NK-92 (cell line): ENCODE measurements around the gene CCNJ.
"Not testable (repeated sequence)": the region's sequence is repeated elsewhere in the genome, so short reads cannot be mapped to it uniquely, and the experiment has no call there.

Source experiments
- DNase-seq: peaks from one replicate; lab custom pipeline; 2025; ENCODE audit not compliant: unreplicated experiment; lab: John Stamatoyannopoulos, UW

Gene CCNJ, protein sequence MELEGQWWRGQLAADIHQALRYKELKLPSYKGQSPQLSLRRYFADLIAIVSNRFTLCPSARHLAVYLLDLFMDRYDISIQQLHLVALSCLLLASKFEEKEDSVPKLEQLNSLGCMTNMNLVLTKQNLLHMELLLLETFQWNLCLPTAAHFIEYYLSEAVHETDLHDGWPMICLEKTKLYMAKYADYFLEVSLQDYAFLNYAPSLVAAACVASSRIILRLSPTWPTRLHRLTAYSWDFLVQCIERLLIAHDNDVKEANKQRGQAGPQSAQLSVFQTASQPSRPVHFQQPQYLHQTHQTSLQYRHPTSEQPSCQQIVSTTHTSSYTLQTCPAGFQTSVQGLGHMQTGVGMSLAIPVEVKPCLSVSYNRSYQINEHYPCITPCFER

DNA sequence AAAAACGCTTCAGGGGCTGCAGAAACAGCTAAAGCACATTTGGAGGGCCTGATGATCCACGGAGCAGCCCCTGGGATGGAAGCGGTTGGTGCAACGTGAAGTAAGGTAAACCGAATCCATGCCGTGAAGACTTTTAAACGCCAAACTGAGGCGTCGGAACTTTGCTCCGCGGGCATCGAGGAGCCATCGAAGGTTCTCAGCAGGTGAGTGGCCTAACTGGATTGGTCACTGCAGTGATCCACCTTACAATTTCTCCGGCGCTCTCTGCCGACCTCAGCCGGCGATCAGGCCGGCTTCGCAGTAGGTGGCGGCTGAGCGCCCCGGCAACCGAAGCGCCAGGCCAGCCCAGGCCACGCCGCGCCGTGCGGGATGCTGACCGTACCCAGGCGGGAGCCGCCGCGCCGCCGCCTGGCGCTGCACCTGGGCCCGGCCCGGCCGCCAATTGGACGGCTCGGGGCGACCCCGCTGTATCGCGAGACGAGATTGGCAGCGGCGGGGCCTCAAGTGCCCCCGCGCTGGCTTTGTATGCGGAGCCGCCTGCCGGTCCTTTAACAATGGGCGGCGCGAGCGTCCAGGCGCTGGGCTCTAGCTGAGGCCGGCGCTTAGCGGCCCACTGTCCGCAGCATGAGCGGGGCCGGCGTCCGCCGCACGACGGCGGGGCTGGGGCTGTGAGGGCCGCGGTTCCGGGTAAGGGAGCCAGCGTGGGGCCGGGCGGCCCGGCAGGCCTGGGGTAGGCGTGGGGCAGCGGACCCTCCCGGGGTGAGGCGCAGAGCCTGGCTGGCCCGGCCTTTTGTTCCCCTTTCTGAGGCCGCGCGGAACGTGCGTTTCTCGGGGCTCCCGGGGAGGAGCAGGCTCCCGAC is at the start of gene CCNJ:
Gene CCNJ, plus strand, starts transcription at position 551 of the 860 bp plus-strand sequence. CDS start 811 bp downstream, outside the sequence.
- no peak for DNase-seq

DNA sequence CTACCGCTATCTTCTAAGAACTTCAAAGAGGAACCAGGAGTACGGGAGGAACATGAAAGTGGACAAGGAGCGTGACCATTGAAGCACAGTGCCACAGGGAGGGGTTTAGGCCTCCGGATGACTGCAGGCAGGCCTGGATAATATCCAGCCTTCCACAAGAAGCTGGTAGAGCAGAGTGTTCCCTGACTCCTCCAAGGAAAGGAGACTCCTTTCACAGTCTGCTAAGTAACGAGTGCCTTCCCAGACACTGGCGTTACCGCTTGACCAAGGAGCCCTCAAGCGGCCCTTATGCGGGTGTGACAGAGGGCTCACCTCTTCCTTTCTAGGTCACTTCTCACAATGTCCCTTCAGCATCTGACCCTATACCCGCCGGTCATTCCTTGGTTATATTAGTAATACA is 49.0 kb upstream of the CCNJ start:
- DNase-seq, result not testable (repeated sequence)

DNA sequence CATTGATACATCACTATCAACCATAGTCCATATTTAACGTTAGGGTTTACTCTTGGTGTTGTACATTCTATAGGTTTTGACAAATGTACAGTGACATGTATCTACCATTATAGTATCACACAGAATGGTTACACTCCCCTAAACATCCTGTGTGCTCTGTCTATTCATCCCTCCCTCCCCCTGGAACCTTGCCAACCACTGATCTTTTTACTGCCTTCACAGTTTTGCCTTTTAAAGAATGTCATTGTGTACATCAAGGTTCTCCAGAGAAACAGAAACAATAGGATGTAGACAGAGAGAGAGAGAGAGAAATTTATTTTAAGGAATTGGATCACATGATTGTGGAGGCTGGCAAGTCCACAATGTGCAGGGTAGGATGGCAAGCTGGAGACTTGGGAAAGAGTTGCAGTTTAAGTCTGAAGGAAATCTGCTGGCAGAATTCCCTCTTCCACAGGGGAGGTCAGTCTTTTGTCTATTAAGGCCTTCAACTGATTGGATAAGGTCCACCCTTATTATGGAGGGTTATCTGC is 45.1 kb upstream of the CCNJ start:
- no peak for DNase-seq

DNA sequence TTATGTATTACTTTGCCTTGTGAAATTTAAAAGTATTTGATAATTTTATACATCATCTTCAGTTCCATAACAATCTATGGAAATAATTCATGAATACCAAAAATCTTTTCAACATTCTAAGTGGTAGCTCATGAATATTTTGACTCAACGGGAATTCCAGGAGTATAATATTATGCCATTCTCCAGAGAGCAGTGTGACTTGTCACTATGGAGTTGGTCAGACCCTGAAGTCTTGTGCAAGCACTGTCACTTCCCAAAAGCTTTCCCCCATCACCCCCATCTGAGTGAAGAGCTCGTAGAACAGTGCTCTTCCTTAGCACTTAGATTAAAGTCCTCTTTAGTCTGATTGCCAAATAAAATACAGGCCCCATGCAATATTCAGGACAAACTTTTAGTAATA is 29.4 kb upstream of the CCNJ start:
- DNase-seq, result no peak

DNA sequence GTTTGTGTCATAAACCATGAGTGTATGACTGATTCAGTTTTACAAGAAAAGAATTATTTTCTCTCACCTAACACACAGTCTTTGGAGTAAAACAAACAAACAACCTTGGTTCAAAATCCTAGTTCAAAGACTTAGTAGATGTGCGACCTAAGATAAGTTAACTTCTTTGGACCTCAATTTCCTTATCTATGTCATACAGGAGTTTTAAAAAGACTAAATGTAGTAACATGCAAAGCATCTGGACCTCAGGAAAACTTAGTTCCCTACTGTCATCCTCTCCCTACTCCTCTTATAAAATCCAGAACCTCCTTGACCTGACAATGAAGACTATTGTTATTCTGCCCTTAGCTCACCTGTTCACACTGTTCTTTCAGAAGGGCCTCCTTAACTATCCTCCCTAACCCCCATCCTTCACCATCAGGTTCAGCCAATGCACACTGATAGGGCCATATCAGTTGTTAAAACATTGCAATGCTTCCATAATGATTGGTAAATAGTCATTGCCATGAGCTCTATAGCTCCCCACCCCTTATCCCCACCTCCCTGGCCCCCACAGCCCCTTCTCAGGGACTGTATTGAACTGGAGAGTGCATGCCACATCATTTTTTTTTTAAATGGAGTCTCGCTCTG is 28.8 kb upstream of the CCNJ start:
- no peak for DNase-seq

DNA sequence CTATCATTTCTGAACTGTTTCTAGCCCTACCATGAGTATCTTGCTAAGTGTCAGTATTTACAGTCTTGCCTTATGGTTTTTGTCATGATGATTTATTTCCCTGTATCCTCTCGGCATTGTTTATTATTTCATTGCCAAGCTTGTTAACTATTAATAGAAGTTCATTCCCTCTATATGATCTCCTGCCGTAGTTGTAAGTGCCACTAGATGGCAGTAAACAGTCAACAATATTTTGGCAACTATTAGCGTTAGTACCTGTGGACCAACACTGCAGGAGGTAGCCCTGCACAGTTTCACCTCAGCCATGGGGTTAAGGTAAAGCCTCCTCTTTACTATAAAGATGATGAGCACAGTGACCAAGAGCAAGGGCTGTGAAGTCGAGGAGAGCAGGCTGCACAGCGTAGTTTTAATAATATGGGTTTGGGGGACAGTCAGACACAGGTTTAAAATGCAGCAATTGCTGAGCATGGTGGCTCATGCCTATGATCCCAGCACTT is 26.1 kb upstream of the CCNJ start:
- DNase-seq, result no peak

DNA sequence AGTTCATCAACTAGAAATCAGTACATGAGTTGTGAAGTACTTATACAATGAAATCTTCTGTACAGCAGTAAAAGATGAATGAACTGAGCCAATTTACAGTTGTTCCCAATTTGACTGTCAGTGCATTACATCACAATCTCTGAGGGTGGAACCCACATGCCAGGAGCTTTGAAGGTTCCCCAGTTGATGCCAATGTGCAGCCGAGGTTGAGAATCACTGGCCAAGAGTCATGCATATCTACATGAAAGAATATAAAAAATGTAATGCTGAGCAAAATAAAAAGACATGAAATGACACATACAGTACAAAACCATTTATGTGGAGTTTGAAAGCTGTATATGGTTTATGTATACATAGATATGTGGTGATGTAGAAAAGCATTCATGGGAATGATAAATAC is 22.1 kb upstream of the CCNJ start:
- no peak for DNase-seq

DNA sequence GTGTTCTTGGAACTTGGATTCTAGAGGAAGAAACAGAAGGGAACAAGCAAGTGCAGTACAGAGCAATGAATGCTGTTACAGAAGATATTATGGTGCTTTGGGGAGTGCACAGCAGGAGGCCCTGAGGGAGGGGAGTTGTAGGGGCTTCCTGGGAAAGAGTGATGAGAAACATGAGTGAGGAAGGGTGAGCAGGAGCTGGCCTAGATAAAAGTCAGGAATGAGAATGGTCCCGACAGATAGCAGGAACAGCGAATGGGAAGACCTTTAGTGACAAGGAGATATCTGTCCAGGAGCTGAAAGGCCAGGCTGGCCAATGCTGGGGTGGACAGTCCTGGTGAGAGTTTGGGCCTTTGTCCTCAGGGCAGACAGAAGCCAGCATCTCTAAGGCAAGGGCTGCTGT is 20.6 kb upstream of the CCNJ start:
- no peak for DNase-seq

DNA sequence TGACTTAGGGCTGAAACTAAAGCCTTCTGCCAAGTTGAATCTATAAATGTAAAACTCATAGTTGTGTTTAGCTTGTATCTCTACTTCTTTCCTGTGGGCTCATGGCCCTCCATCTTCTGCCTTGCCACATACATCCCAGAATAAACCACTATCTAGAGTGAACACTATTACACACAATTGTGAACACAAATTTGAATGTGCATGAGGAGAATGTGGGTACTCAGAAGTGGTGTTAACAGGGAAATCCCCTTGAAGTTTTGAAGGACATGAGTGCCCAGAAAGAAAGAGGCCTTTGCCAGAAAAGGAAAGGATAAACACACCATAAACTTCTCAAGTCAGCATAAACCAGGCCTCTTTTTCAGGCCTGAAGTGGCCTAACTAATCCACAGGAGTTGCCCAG is 20.2 kb upstream of the CCNJ start:
- DNase-seq, result no peak

DNA sequence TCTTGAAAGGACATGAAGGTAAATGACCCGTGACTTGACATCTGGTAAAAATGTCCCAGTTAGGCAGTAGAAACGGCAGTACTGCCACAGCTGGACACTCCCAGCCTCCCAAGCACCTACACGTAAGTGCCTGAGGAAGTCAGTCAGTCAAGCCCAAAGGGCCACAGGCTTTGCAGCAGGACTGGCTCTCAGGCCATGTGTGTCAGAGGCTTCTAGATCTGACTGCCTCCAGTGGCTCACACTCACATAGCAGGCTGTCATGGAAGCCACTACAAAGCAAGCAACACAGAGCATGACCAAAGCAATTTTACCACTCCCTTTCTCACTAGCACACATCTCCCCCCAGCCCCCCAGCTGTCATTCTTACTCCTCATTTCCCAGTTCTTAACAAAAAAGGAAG is 17.8 kb upstream of the CCNJ start:
- DNase-seq, result no peak

DNA sequence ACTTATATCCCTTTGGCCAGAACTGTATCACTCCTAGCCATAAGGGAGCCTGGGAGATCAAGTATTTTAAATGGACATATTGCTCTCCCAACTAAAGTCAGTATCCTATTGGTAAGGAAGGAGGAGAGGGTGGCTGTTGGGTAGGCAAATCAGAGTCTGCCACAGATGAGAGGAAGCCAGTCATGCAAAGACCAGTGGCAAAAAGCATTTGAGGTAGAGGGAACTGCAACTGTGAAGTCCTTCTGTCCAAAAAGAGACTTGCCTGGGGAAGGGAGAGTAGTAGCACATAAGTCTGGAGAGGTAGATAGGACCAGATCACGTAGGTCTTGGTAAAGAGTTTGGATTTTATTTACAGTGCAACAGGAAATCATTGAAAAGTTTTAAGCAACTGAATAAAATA is 8.8 kb upstream of the CCNJ start:
- DNase-seq, result no peak

DNA sequence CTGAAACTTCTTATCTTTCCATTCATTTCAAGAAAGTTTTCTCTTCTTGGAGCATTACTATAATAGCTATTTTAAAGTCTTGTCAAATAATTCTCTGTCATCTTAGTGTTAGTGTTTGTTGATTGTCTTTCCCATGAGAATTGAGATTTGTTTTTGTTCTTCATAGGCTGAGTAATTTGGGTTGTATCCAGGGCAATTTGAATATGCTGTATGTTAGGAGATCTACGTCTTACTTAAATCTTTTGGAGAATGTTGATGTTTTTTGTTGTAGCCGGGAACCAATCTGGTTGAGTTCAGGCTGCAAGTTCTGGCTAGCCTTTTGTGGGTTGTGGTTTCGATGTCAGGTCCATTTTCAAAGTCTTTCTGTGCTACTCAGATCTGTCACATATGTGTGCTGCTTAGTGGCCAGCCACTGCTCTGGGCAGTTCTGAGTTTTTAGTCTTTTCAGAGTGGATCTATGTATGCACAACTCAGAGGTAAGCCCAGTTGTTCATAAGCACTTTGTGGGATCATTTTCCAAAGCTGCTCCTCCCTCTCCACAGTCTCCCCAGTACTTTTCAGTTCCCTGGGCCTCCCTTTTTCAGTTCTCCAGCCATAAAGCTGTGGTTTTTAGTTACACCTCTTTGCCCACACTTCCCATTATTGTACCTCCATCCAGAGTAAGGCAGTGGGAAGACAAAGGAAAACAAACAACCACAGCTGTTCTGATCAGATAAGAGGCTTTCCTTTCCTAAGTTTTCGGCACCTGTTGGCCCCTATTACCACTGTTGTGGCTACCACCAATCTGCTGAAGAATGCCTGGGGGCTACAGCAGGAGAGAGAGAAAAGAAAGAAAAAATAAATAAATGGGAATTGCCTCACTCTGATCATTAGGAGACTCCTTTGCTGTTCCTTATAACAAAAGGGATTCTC is 4.7 kb upstream of the CCNJ start:
- no peak for DNase-seq

DNA sequence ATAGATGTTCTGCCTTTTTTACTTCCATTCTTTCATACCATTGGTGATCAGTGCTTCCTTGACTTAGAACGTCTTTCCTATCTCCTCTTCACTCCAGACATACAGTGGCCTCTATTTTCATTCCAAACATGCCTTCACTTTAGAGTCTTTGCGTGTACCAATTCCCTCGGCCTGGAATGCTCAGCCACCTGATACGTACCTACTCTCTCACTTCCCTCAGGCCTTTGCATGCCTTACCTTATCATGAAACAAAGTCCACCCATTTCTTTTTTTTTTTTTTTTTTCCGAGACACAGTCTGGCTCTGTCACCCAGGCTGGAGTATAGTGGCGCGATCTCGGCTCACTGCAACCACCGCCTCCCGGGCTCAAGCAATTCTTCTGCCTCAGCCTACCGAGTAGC is 2.2 kb upstream of the CCNJ start:
- DNase-seq, result no peak

DNA sequence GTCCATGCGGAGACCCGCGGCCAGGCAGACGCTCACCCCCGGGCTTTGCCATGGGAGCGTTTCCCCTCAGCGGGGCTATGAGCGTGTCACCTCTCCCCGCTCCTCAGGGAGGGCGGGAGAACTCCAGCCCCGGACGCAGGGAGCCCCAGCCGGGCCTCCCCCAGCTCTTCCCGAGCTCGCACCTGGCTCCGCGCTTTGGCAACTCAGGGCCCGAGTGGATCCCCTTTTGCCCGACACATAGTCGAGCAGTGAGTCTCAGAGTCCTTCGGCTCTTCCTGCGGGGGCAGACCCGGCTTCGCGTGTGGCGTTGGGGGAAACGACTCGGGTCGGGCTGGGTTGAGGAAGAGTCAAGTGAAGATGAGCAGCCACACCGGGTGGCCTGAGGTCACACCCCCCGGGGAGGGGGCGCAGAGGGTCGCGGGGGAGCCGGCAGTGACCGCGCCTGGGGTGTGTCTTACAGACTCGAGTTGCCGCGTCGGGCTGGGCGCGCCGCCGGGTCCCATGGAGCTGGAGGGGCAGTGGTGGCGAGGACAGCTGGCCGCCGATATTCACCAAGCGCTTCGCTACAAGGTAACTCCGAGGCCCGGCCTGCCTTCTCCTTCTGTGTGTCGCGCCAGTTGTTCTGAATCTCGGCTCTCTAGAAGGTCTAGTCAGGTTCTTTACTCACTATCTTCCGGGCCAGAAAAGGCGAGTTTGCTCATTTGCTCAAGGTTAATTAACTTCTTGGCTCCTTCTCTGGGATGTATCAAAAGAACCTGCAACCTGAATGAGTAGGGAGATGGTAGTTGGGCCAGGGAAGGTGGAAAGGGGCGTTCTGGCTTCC is 721 bp downstream of the CCNJ start:
- no peak for DNase-seq

DNA sequence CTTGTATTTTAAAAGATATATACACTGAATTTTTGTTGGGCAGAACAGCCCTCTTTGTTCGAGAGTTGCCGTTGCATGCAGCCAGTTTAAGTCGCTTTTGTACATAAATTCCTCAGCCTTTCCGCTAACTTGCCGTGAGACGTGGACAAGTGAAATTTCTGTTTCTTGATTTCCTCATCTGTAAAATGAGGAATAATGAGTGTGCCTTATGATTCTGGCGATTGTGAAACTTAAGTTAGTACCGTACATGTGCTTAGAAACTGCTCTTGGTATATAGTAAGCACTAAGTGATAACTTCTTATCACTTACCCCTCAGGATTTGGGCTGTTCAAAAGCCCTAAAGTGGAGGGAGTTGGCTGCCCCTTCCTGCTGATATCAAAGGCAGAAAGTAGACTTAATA is 1.4 kb downstream of the CCNJ start:
- no peak for DNase-seq

DNA sequence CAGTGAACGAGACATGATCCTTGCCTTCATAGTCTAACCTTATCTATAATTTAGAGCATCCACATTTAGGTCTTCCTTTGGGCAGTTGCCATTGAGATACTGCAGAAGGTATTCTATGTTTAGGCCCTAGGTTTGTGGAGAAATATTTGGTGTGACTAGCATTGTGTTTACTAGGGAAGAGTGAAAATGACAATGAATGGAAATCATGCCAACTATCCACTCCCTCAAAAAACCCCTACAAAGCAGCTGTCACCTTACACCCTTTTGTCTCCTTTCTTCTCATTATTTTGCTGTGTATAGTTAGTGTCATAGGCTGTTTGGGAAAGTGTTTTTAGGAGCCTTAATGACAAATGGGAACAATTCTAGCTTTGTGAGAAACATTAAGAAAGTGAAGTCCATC is 3.2 kb downstream of the CCNJ start:
- DNase-seq, result no peak

DNA sequence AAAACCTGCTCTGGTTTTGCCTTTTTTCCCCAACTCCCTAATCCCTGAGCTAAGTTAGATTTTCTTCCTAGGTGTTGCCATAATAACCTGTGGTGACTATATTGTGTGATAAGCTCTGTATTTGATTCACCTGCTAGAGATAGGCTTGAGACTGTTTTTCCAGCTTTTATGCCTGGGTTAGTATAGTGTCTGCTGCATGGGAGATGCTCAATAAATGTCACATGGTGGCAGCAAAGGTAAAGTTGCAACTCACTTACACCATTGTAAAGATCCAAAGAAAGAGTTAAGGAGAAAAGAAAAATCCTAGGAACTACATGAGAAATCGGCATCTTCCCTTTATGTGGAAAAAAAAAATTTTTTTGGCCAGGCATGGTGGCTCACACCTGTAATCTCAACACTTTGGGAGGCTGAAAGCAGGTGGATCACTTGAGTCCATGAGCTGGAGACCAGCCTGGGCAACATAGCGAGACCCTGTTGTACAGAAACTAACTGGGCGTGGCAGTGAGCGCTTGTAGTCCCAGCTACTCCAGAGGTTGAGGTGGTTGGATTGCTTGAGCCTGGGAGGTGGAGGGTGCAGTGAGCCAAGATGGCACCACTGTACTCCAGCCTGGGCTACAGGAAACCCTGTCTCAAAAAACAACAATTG is 3.7 kb downstream of the CCNJ start:
- DNase-seq, result no peak

DNA sequence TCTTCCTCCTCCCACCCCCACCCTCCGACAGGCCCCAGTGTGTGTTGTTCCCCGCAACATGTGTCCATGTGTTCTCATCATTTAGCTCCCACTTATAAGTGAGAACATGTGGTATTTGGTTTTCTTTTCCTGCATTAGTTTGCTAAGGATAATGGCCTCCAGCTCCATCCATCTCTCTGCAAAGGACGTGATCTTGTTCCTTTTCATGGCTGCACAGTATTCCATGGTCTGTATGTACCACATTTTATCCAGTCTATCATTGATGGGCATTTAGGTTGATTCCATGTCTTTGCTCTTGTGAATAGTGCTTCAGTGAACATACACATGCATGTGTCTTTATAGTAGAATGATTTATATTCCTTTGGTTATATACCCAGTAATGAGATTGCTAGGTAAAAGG is 4.5 kb downstream of the CCNJ start:
- not testable (repeated sequence) for DNase-seq

DNA sequence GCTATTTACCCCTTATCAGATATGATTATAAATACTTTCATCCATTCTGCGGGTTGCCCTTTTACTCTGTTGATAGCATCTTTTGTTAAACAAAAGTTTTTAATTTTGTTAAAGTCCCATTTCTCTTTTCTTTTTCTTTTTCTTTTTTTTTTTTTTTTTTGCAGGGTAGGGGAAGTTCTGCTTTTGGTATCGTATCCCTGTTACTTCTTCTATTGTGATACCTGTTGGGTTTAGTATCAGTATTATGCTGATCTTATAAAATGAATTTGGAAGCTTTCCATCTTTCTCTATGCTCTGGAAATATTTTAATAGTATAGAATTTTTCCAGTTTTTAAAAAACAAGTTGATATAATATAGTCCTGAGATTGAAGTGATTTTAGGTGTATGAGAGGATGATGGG is 6.0 kb downstream of the CCNJ start:
- no peak for DNase-seq
